ENCODE measurements around the gene ZNHIT1.

The ZNHIT1 gene

GRCh38 chr7:101207459-101207858 lies 10.5 kb upstream of the ZNHIT1 start:
- TF ChIP-seq, protein P1, sequence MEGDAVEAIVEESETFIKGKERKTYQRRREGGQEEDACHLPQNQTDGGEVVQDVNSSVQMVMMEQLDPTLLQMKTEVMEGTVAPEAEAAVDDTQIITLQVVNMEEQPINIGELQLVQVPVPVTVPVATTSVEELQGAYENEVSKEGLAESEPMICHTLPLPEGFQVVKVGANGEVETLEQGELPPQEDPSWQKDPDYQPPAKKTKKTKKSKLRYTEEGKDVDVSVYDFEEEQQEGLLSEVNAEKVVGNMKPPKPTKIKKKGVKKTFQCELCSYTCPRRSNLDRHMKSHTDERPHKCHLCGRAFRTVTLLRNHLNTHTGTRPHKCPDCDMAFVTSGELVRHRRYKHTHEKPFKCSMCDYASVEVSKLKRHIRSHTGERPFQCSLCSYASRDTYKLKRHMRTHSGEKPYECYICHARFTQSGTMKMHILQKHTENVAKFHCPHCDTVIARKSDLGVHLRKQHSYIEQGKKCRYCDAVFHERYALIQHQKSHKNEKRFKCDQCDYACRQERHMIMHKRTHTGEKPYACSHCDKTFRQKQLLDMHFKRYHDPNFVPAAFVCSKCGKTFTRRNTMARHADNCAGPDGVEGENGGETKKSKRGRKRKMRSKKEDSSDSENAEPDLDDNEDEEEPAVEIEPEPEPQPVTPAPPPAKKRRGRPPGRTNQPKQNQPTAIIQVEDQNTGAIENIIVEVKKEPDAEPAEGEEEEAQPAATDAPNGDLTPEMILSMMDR (IDR thresholded peaks at IDR 0.05; ENCODE audit: low read depth, low read length, missing control alignments) = no peak
- no peak overlapping the region for H3K4me3 ChIP-seq (ENCODE audit: low read depth, low read length)
- in situ Hi-C loops (cut with HindIII; ENCODE audit: low sequenced_read_pairs) = no loop called here
- DNase-seq (ENCODE audit: low read depth) = no peak

DNA sequence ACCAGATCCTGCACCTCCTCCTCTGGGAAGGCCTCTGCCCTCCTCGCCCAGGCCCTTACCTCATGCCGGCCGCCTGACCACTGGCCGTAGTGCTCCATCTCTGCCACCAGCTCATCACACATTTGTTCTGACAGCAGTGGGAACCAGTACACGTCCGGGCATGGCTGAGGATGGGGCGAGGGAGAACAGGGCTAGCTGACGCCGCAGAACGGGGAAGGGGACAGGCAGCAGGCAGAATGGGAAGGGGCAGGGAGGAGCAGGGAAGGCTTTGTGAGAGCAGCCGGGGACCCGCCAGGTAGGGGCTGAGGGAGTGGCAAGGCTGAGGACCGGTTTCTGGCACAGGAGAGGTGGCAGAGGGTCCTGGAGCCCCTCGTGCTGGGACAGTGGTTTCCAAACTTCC lies 9.2 kb upstream of the ZNHIT1 start:
- TF ChIP-seq, protein P1 (IDR thresholded peaks at IDR 0.05; ENCODE audit: low read depth, low read length, missing control alignments) = no peak
- in situ Hi-C loops (cut with HindIII; ENCODE audit: low sequenced_read_pairs) = no loop called here
- no peak for DNase-seq (ENCODE audit: low read depth)
- H3K4me3 ChIP-seq (ENCODE audit: low read depth, low read length) = no peak overlapping the region

DNA sequence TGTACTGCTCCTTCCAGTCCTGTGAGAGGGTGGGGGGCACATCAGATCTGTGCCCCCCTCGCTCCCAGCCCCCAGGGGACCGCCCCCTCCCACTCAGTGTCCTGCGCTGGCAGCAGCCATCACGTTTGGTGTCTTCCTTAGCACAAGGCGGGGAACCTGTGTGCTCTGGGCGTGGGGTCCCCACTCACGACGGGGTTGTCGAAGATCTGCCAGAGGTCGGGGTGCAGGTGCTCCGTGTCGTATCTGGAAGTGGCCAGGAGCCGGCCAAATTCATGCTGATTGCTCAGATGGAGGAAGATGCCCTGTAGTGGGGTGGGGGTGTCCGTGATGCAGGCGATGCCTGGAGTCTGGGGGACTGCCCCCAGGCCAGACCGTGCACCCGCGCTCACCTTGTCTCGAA lies 7.8 kb upstream of the ZNHIT1 start:
- no peak overlapping the region for H3K4me3 ChIP-seq (ENCODE audit: low read depth, low read length)
- no peak for DNase-seq (ENCODE audit: low read depth)
- TF ChIP-seq, protein P1 (IDR thresholded peaks at IDR 0.05; ENCODE audit: low read depth, low read length, missing control alignments) = no peak
- in situ Hi-C loops (cut with HindIII; ENCODE audit: low sequenced_read_pairs) = no loop called here

DNA sequence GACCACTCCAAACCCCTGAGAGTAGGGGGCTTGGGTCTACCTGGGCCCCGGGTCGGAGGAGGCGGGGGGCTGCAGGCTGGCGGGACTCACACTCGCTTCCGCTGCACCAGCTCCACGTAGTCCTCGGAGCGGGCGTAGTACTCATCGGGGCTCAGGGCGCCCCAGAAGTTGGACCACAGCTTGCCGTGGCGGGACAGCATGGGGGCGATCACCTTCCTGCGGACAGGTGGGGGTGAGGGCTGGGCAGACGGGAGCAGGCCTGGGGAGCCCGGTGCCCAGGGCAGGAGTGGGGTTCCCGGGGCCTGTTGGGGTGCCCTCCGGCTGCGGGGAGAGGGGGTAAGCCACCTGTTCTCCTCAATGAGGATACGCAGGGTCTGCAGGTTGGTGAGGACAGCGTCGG lies 6.5 kb upstream of the ZNHIT1 start:
- TF ChIP-seq, protein P1 (IDR thresholded peaks at IDR 0.05; ENCODE audit: low read depth, low read length, missing control alignments) = no peak
- no peak for DNase-seq (ENCODE audit: low read depth)
- no peak overlapping the region for H3K4me3 ChIP-seq (ENCODE audit: low read depth, low read length)
- in situ Hi-C loops (cut with HindIII; ENCODE audit: low sequenced_read_pairs) = no loop called here

GRCh38 chr7:101212014-101212413 lies 6.0 kb upstream of the ZNHIT1 start:
- in situ Hi-C loops (cut with HindIII; ENCODE audit: low sequenced_read_pairs) = no loop called here
- TF ChIP-seq, protein P1 (IDR thresholded peaks at IDR 0.05; ENCODE audit: low read depth, low read length, missing control alignments) = no peak
- DNase-seq (ENCODE audit: low read depth) = no peak
- no peak overlapping the region for H3K4me3 ChIP-seq (ENCODE audit: low read depth, low read length)

DNA sequence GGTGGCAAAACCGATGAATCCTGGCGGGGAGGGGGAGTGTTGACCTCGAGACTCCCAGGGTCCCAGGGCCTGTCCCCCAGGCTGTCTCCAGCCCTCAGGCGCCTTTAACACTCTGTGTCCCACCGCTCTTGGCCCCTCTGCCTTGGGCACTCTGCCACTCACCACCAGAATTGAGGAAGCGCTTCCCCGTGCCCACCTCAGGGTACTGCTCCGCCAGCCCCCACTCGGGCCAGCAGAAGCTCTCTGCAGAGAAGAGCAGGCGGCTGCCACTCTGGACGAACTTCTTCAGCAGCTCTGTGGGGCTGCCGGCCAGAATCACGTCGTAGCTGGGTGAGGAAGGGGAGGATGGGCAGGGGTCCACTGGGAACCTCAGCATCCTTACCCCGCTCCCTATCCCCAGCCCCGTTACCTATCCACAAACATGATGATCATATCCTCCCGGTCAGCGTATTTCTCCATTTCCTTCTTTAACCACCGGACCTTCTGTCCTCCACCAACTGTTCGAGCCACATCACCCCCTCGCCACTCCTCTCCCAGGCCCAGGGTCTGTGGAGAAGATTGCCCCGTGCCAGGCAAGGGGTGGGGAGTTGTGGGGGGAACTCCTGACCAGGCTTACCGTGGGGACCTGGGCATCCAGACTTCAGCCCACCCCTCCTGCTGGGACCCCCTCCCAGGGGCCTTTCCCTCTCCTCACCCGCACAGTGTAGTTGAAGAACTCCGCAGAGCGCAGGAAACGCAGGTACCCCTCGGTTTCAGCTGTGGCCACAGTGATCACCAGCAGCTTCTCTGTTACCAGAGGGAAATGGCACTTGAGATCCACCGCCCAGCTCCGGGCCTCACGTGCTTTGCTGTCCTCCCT lies 1.7 kb upstream of the ZNHIT1 start:
- TF ChIP-seq, protein P1 (IDR thresholded peaks at IDR 0.05; ENCODE audit: low read depth, low read length, missing control alignments) = no peak
- in situ Hi-C loops (cut with HindIII; ENCODE audit: low sequenced_read_pairs) = no loop called here
- peak overlapping the region; percentile 95 for H3K4me3 ChIP-seq (ENCODE audit: low read depth, low read length)
- no peak for DNase-seq (ENCODE audit: low read depth)
